WTC11 (cell line): ENCODE data around the gene FHAD1. TPM values are rescaled to one million over a fixed set of nuclear protein-coding genes. Genes with fewer than 3 reads are reported as not detected.

ENCODE experiments used
- ATAC-seq: fragments of 200-7000 bp; cut with Tn5 transposase; 2 replicates; pipeline ENCODE4 v1.10.0; 2021; ENCODE audit warnings: mild to moderate bottlenecking, moderate library complexity
- CTCF ChIA-PET: fragments of 300-600 bp; sonication (Branson Sonifier 250); formaldehyde crosslinking; loops from one replicate; lab custom pipeline; 2021; ENCODE audit warnings: antibody characterized with exemption; lab: Charles Lee
- POLR2A ChIA-PET: fragments of 350-600 bp; sonication (Branson Sonifier 250); formaldehyde crosslinking; loops from one replicate; lab custom pipeline; 2021; ENCODE audit warnings: antibody characterized with exemption; lab: Charles Lee
- DNase-seq: peaks from one replicate; pipeline ENCODE4 v3.0.0; 2021; ENCODE audit warnings: low spot score
- H3K27ac Mint-ChIP-seq: 2 replicates; pipeline ENCODE4 v1.8.0; 2021; ENCODE audit warnings: mixed read lengths
- H3K27me3 Mint-ChIP-seq: 2 replicates; pipeline ENCODE4 v1.8.0; 2021; ENCODE audit warnings: low read depth, mild to moderate bottlenecking, moderate library complexity, mixed read lengths
- H3K36me3 Mint-ChIP-seq: 2 replicates; pipeline ENCODE4 v1.8.0; 2021; ENCODE audit warnings: mixed read lengths
- H3K4me1 Mint-ChIP-seq: 2 replicates; pipeline ENCODE4 v1.8.0; 2022; ENCODE audit warnings: mixed read lengths
- H3K4me3 Mint-ChIP-seq: 2 replicates; pipeline ENCODE4 v1.8.0; 2021; ENCODE audit warnings: mild to moderate bottlenecking, moderate library complexity, mixed read lengths
- H3K9me3 Mint-ChIP-seq: 2 replicates; pipeline ENCODE4 v1.8.0; 2021; ENCODE audit warnings: mixed read lengths
- AR ChIP-seq: fragments of 250-450 bp; sonication (Bioruptor Pico); IDR thresholded peaks from 2 replicates; pipeline ENCODE4 v1.9.0; 2021; ENCODE audit warnings: mild to moderate bottlenecking
- ATF1 ChIP-seq: sonication (generic); formaldehyde crosslinking; IDR thresholded peaks from 2 replicates; pipeline ENCODE4 v1.8.1; 2023; ENCODE audit warnings: mild to moderate bottlenecking, moderate library complexity, missing genetic modification reagents
- CTCF ChIP-seq: fragments of 200-600 bp; IDR thresholded peaks from 2 replicates; pipeline ENCODE4 v1.8.0; 2022; ENCODE audit warnings: antibody characterized with exemption
- EMX1 ChIP-seq: fragments of 250-450 bp; sonication (Bioruptor Pico); IDR thresholded peaks from 2 replicates; pipeline ENCODE4 v1.8.0; 2021; ENCODE audit warnings: mild to moderate bottlenecking
- ERG ChIP-seq: fragments of 250-450 bp; sonication (Bioruptor Pico); IDR thresholded peaks from 2 replicates; pipeline ENCODE4 v1.8.0; 2021; ENCODE audit warnings: mild to moderate bottlenecking
- FOXK1 ChIP-seq: sonication (generic); formaldehyde crosslinking; IDR thresholded peaks from 2 replicates; pipeline ENCODE4 v1.8.0; 2022; ENCODE audit warnings: mild to moderate bottlenecking, moderate library complexity, missing genetic modification reagents
- MYBL2 ChIP-seq: sonication (generic); formaldehyde crosslinking; IDR thresholded peaks from 2 replicates; pipeline ENCODE4 v1.8.1; 2023; ENCODE audit warnings: mild to moderate bottlenecking, moderate library complexity, missing genetic modification reagents
- NFATC4 ChIP-seq: fragments of 250-450 bp; sonication (Bioruptor Pico); IDR thresholded peaks from 2 replicates; pipeline ENCODE4 v1.9.0; 2021; ENCODE audit warnings: mild to moderate bottlenecking
- NR3C1 ChIP-seq: sonication (generic); formaldehyde crosslinking; conservative IDR thresholded peaks from 2 replicates; pipeline ENCODE4 v1.8.1; 2023; ENCODE audit warnings: low read depth, mild to moderate bottlenecking, missing genetic modification reagents
- RELA ChIP-seq: sonication (generic); formaldehyde crosslinking; IDR thresholded peaks from 2 replicates; pipeline ENCODE4 v1.8.1; 2022; ENCODE audit warnings: missing genetic modification reagents, mild to moderate bottlenecking, borderline replicate concordance
- TCF7 ChIP-seq: sonication (generic); formaldehyde crosslinking; IDR thresholded peaks from 2 replicates; pipeline ENCODE4 v1.8.0; 2022; ENCODE audit warnings: mild to moderate bottlenecking, low read depth, missing genetic modification reagents, moderate library complexity
- ZNF121 ChIP-seq: sonication (generic); formaldehyde crosslinking; IDR thresholded peaks from 2 replicates; pipeline ENCODE4 v1.8.0; 2023; ENCODE audit warnings: missing genetic modification reagents
- ZNF425 ChIP-seq: fragments of 250-450 bp; sonication (Bioruptor Pico); conservative IDR thresholded peaks from 2 replicates; pipeline ENCODE4 v1.9.0; 2021; ENCODE audit warnings: mild to moderate bottlenecking
- total RNA-seq: library from RNA; stranded (reverse); gene quantifications from 3 replicates; pipeline ENCODE4 v1.2.3, GENCODE V29; 2021
- TF ChIP-seq, protein P1 (sequence below): sonication (generic); formaldehyde crosslinking; IDR thresholded peaks from 2 replicates; pipeline ENCODE4 v1.8.0; 2022; ENCODE audit warnings: mild to moderate bottlenecking, missing genetic modification reagents
- TF ChIP-seq, protein P2 (sequence below): sonication (generic); formaldehyde crosslinking; IDR thresholded peaks from 2 replicates; pipeline ENCODE4 v1.8.0; 2022; ENCODE audit warnings: mild to moderate bottlenecking, missing genetic modification reagents
- TF ChIP-seq, protein P3 (sequence below): sonication (generic); formaldehyde crosslinking; IDR thresholded peaks from 2 replicates; pipeline ENCODE4 v1.8.1; 2023; ENCODE audit warnings: mild to moderate bottlenecking, moderate library complexity, missing genetic modification reagents
- TF ChIP-seq, protein P4 (sequence below): sonication (generic); formaldehyde crosslinking; IDR thresholded peaks from 2 replicates; pipeline ENCODE4 v1.8.1; 2022; ENCODE audit warnings: low read depth, mild to moderate bottlenecking, moderate library complexity, missing genetic modification reagents, borderline replicate concordance
- TF ChIP-seq, protein P5 (sequence below): sonication (generic); formaldehyde crosslinking; IDR thresholded peaks from 2 replicates; pipeline ENCODE4 v1.8.0; 2023; ENCODE audit warnings: missing genetic modification reagents, mild to moderate bottlenecking, borderline replicate concordance

FHAD1 gene
- total RNA-seq, 1 experiment from 2014 or later = 3.0 TPM

- TF ChIP-seq ZNF121 (CRISPR knock-in tag) (no peak), AR (CRISPR knock-in tag) (no peak), RELA (CRISPR knock-in tag) (no peak), FOXK1 (no peak), NFATC4 (CRISPR knock-in tag) (no peak), TCF7 (CRISPR knock-in tag) (no peak), CTCF (no peak)
- TF ChIP-seq, protein P1, sequence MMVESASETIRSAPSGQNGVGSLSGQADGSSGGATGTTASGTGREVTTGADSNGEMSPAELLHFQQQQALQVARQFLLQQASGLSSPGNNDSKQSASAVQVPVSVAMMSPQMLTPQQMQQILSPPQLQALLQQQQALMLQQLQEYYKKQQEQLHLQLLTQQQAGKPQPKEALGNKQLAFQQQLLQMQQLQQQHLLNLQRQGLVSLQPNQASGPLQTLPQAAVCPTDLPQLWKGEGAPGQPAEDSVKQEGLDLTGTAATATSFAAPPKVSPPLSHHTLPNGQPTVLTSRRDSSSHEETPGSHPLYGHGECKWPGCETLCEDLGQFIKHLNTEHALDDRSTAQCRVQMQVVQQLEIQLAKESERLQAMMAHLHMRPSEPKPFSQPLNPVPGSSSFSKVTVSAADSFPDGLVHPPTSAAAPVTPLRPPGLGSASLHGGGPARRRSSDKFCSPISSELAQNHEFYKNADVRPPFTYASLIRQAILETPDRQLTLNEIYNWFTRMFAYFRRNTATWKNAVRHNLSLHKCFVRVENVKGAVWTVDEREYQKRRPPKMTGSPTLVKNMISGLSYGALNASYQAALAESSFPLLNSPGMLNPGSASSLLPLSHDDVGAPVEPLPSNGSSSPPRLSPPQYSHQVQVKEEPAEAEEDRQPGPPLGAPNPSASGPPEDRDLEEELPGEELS (CRISPR knock-in tag) = no peak
- TF ChIP-seq, protein P2, sequence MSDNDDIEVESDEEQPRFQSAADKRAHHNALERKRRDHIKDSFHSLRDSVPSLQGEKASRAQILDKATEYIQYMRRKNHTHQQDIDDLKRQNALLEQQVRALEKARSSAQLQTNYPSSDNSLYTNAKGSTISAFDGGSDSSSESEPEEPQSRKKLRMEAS = no peak
These were observed 68.8 kb downstream of the FHAD1 start (continued) for GRCh38 chr1:15315815-15316214.

DNA sequence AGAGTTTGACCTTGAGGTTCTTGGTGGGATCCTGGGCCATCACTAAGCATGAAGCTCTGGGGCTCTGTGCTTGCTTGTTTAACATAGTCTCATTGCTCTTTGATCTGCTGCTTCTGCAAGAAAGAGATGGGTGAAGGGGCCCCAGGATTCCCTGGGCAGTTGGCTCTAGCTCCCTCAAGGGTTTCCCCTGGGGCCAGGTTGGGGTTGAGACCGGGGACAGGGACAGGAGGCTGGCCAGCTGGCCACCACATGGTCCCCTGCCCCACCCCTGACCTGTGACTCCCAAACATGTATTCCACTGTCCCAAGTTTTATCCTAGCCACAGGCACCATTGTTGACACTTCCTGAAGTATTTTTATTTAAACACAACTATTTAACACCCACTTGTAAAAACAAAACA is 69.5 kb downstream of the FHAD1 start:
- POLR2A ChIA-PET = no interaction called here
- TF ChIP-seq, protein P3, sequence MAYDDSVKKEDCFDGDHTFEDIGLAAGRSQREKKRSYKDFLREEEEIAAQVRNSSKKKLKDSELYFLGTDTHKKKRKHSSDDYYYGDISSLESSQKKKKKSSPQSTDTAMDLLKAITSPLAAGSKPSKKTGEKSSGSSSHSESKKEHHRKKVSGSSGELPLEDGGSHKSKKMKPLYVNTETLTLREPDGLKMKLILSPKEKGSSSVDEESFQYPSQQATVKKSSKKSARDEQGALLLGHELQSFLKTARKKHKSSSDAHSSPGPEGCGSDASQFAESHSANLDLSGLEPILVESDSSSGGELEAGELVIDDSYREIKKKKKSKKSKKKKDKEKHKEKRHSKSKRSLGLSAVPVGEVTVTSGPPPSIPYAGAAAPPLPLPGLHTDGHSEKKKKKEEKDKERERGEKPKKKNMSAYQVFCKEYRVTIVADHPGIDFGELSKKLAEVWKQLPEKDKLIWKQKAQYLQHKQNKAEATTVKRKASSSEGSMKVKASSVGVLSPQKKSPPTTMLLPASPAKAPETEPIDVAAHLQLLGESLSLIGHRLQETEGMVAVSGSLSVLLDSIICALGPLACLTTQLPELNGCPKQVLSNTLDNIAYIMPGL = no peak
- no peak for TF ChIP-seq EMX1 (CRISPR knock-in tag)
- no peak for TF ChIP-seq ATF1
- no peak for TF ChIP-seq NR3C1 (CRISPR knock-in tag)
- no peak for TF ChIP-seq ERG (CRISPR knock-in tag)
- TF ChIP-seq, protein P4, sequence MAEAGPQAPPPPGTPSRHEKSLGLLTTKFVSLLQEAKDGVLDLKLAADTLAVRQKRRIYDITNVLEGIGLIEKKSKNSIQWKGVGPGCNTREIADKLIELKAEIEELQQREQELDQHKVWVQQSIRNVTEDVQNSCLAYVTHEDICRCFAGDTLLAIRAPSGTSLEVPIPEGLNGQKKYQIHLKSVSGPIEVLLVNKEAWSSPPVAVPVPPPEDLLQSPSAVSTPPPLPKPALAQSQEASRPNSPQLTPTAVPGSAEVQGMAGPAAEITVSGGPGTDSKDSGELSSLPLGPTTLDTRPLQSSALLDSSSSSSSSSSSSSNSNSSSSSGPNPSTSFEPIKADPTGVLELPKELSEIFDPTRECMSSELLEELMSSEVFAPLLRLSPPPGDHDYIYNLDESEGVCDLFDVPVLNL (CRISPR knock-in tag) = no peak
- TF ChIP-seq, protein P5, sequence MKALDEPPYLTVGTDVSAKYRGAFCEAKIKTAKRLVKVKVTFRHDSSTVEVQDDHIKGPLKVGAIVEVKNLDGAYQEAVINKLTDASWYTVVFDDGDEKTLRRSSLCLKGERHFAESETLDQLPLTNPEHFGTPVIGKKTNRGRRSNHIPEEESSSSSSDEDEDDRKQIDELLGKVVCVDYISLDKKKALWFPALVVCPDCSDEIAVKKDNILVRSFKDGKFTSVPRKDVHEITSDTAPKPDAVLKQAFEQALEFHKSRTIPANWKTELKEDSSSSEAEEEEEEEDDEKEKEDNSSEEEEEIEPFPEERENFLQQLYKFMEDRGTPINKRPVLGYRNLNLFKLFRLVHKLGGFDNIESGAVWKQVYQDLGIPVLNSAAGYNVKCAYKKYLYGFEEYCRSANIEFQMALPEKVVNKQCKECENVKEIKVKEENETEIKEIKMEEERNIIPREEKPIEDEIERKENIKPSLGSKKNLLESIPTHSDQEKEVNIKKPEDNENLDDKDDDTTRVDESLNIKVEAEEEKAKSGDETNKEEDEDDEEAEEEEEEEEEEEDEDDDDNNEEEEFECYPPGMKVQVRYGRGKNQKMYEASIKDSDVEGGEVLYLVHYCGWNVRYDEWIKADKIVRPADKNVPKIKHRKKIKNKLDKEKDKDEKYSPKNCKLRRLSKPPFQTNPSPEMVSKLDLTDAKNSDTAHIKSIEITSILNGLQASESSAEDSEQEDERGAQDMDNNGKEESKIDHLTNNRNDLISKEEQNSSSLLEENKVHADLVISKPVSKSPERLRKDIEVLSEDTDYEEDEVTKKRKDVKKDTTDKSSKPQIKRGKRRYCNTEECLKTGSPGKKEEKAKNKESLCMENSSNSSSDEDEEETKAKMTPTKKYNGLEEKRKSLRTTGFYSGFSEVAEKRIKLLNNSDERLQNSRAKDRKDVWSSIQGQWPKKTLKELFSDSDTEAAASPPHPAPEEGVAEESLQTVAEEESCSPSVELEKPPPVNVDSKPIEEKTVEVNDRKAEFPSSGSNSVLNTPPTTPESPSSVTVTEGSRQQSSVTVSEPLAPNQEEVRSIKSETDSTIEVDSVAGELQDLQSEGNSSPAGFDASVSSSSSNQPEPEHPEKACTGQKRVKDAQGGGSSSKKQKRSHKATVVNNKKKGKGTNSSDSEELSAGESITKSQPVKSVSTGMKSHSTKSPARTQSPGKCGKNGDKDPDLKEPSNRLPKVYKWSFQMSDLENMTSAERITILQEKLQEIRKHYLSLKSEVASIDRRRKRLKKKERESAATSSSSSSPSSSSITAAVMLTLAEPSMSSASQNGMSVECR (CRISPR knock-in tag) = no peak
- no peak for TF ChIP-seq ZNF425 (CRISPR knock-in tag)
- TF ChIP-seq MYBL2 (CRISPR knock-in tag) = no peak

More for the DNA sequence above, 69.5 kb downstream of the FHAD1 start:
- Mint-ChIP-seq H3K36me3 (no peaks in the 10 kb centered on the region), H3K9me3 (peaks cover 16% of the 10 kb centered on the region), H3K27ac (no peak overlapping the region), H3K27me3 (no peaks in the 10 kb centered on the region), H3K4me3 (no peak overlapping the region), H3K4me1 (peaks cover 9% of the 10 kb centered on the region)
- CTCF ChIA-PET = interaction anchor here (0.7 to 1.7 kb wide), 3 partner anchors 7 to 261 kb away, joined by 3 to 7 read pairs (median 3); no protein-coding TSS in a partner anchor
- no peak for DNase-seq
- no peak for ATAC-seq
